HCT116 (cell line): Measurements from ENCODE around the gene DNAAF5. TPM values are rescaled to one million over a fixed set of nuclear protein-coding genes. Genes with fewer than 3 reads are reported as not detected.

Experiments used
- ATAC-seq: fragments of 200-7000 bp; cut with Tn5 transposase; 2 replicates; pipeline ENCODE4 v1.9.1; 2020; ENCODE audit warnings: mild to moderate bottlenecking, moderate library complexity
- BruUV-seq: library from RNA; stranded (reverse); fragments of 400-500 nt; replicated peaks from 2 replicates; lab custom pipeline; 2021; lab: Mats Ljungman, UMichigan
- CTCF ChIA-PET: fragments of 300-600 bp; sonication (Branson Sonifier 250); formaldehyde crosslinking; loops from one replicate; lab custom pipeline; 2021; ENCODE audit warnings: antibody characterized with exemption; lab: Charles Lee
- POLR2A ChIA-PET: fragments of 300-600, 350-600 bp; sonication (Branson Sonifier 250); formaldehyde crosslinking; loops from one replicate; lab custom pipeline; 2021; ENCODE audit warnings: antibody characterized with exemption; lab: Charles Lee
- RAD21 ChIA-PET, 2 experiments: fragments of 300-600 bp; sonication (Branson Sonifier 250); formaldehyde crosslinking; loops; one replicate each; lab custom pipeline; 2023; ENCODE audit warnings: low total read pairs in 2 of 2; ENCODE audit not compliant: uncharacterized antibody in 2 of 2, unreplicated experiment in 2 of 2, low non-redundant PET in 1 of 2; lab: Charles Lee
- DNase-seq: peaks from one replicate; pipeline ENCODE4 v3.0.0-alpha.2; 2010; ENCODE audit warnings: low read depth, low spot score
- H2AFZ ChIP-seq: fragments of 200-600 bp; shearing (Covaris generic), sonication (generic); 2 replicates; pipeline ENCODE4 v1.6.1; 2017; ENCODE audit warnings: low read depth, mixed run types, mixed read lengths, antibody characterized with exemption, low read length; ENCODE audit not compliant: poor library complexity, severe bottlenecking
- H3K27ac ChIP-seq: 2 replicates; pipeline ENCODE4 v1.5.1; 2012; ENCODE audit warnings: low read depth, low read length
- H3K27me3 ChIP-seq: fragments of 200-600 bp; sonication (generic); 2 replicates; pipeline ENCODE4 v1.6.1; 2016; ENCODE audit warnings: mixed run types, low read length, mixed read lengths; ENCODE audit not compliant: insufficient read depth
- H3K36me3 ChIP-seq, 2 experiments: fragments of 200-500 bp in 1 of 2; fragments of 200-600 bp in 1 of 2; sonication (Bioruptor generic) in 1 of 2; sonication (generic) in 1 of 2; 2 replicates each; pipeline versions ENCODE4 v1.5.1 to v1.6.1; 2014 to 2016; ENCODE audit warnings: low read length in 2 of 2, inconsistent platforms in 1 of 2, mixed read lengths in 1 of 2, mixed run types in 1 of 2; ENCODE audit not compliant: insufficient read depth in 2 of 2, control insufficient read depth in 1 of 2
- H3K4me1 ChIP-seq, 2 experiments: fragments of 200-600 bp in 1 of 2; sonication (generic) in 1 of 2; 2 replicates each; pipeline versions ENCODE4 v1.5.1 to v1.6.1; 2012 to 2017; ENCODE audit warnings: low read length in 2 of 2, inconsistent platforms in 1 of 2, mild to moderate bottlenecking in 1 of 2, mixed read lengths in 1 of 2, mixed run types in 1 of 2, moderate library complexity in 1 of 2; ENCODE audit not compliant: insufficient read depth in 2 of 2, control insufficient read depth in 1 of 2
- H3K4me2 ChIP-seq: fragments of 200-600 bp; sonication (generic); 2 replicates; pipeline ENCODE4 v1.6.1; 2017; ENCODE audit warnings: mixed run types, low read length, mixed read lengths
- H3K4me3 ChIP-seq, 2 experiments: fragments of 200-600 bp in 1 of 2; sonication (generic) in 1 of 2; replicated peaks in 1 of 2; 2 replicates each; pipeline ENCODE4 v1.5.1; 2011 to 2016; ENCODE audit warnings: low read length in 2 of 2, control low read depth in 1 of 2, low read depth in 1 of 2, mild to moderate bottlenecking in 1 of 2, mixed read lengths in 1 of 2, mixed run types in 1 of 2
- H3K79me2 ChIP-seq: fragments of 200-600 bp; sonication (generic); 2 replicates; pipeline ENCODE4 v1.6.1; 2017; ENCODE audit warnings: mild to moderate bottlenecking, mixed run types, low read length, moderate library complexity, mixed read lengths; ENCODE audit not compliant: insufficient read depth
- H3K9ac ChIP-seq: fragments of 200-600 bp; sonication (generic); 2 replicates; pipeline ENCODE4 v1.6.1; 2016; ENCODE audit warnings: low read length, mixed read lengths
- H3K9me2 ChIP-seq: fragments of 200-600 bp; sonication (generic), shearing (Covaris generic); 2 replicates; pipeline ENCODE4 v1.6.1; 2017; ENCODE audit warnings: mixed run types, mild to moderate bottlenecking, moderate library complexity; ENCODE audit not compliant: insufficient read depth
- H3K9me3 ChIP-seq, 2 experiments: fragments of 200-500 bp in 1 of 2; fragments of 200-600 bp in 1 of 2; sonication (Bioruptor generic) in 1 of 2; sonication (generic) in 1 of 2; 2 replicates each; pipeline ENCODE4 v1.6.1; 2014 to 2017; ENCODE audit warnings: low read length in 2 of 2, mixed read lengths in 2 of 2, inconsistent platforms in 1 of 2, low read depth in 1 of 2, mild to moderate bottlenecking in 1 of 2, mixed run types in 1 of 2, moderate library complexity in 1 of 2; ENCODE audit not compliant: control insufficient read depth in 1 of 2, insufficient read depth in 1 of 2
- H4K20me1 ChIP-seq: fragments of 200-600 bp; sonication (generic), shearing (Covaris generic); 2 replicates; pipeline ENCODE4 v1.6.1; 2017; ENCODE audit warnings: mixed run types, mild to moderate bottlenecking, moderate library complexity; ENCODE audit not compliant: insufficient read depth
- CBX3 ChIP-seq: IDR thresholded peaks from 2 replicates; pipeline ENCODE4 v1.6.1; 2012; ENCODE audit warnings: low read depth
- CEBPB ChIP-seq: IDR thresholded peaks from 2 replicates; pipeline ENCODE4 v1.6.1; 2012; ENCODE audit warnings: low read depth
- EGR1 ChIP-seq: IDR thresholded peaks from 2 replicates; pipeline ENCODE4 v1.6.1; 2012; ENCODE audit warnings: low read depth
- ELF1 ChIP-seq: IDR thresholded peaks from 2 replicates; pipeline ENCODE4 v1.6.1; 2012; ENCODE audit warnings: low read depth, borderline replicate concordance
- EZH2phosphoT487 ChIP-seq: fragments of 200-600 bp; IDR thresholded peaks from 2 replicates; pipeline ENCODE4 v1.6.1; 2018; ENCODE audit warnings: antibody characterized with exemption, borderline replicate concordance
- FOSL1 ChIP-seq: IDR thresholded peaks from 2 replicates; pipeline ENCODE4 v1.6.1; 2012; ENCODE audit warnings: low read depth
- POLR2A ChIP-seq: IDR thresholded peaks from 2 replicates; pipeline ENCODE4 v1.7.0; 2011; ENCODE audit warnings: borderline replicate concordance; ENCODE audit not compliant: insufficient read depth, insufficient read length; ENCODE audit errors: extremely low read depth
- RAD21 ChIP-seq: IDR thresholded peaks from 2 replicates; pipeline ENCODE4 v1.6.1; 2012; ENCODE audit warnings: low read depth, mild to moderate bottlenecking
- SIN3A ChIP-seq: IDR thresholded peaks from 2 replicates; pipeline ENCODE4 v1.6.1; 2012; ENCODE audit warnings: low read depth
- SP1 ChIP-seq: IDR thresholded peaks from 2 replicates; pipeline ENCODE4 v1.6.1; 2012; ENCODE audit warnings: low read depth
- YY1 ChIP-seq: IDR thresholded peaks from 2 replicates; pipeline ENCODE4 v1.6.1; 2011; ENCODE audit warnings: low read length, low read depth, moderate library complexity, mild to moderate bottlenecking; ENCODE audit not compliant: insufficient replicate concordance; ENCODE audit errors: extremely low read depth
- ZFX ChIP-seq: fragments of 450-650 bp; IDR thresholded peaks from 2 replicates; pipeline ENCODE4 v1.6.1; 2017
- ZNF274 ChIP-seq: fragments of 200-500 bp; sonication (Bioruptor generic); IDR thresholded peaks from 2 replicates; pipeline ENCODE4 v1.6.1; 2014; ENCODE audit warnings: mild to moderate bottlenecking, low read depth, low read length, inconsistent platforms
- intact Hi-C: fragments of 100-400 bp; cut with micrococcal nuclease; formaldehyde crosslinking; loops from 2 replicates; pipeline ENCODE4 v1.10.0; 2022
- total RNA-seq: library from RNA; stranded (reverse); gene quantifications from one replicate; pipeline ENCODE4 v1.2.1, GENCODE V29; 2021; ENCODE audit not compliant: unreplicated experiment
- TF ChIP-seq, protein P1 (sequence below): IDR thresholded peaks from 2 replicates; pipeline ENCODE4 v1.6.1; 2012
- TF ChIP-seq, protein P2 (sequence below): IDR thresholded peaks from 2 replicates; pipeline ENCODE4 v1.6.1; 2012
- TF ChIP-seq, protein P3 (sequence below): IDR thresholded peaks from 2 replicates; pipeline ENCODE4 v1.6.1; 2012; ENCODE audit warnings: low read depth
- TF ChIP-seq, protein P4 (sequence below), 3 experiments: fragments of 200-600 bp in 1 of 3; sonication (generic) in 1 of 3; IDR thresholded peaks in 2 of 3; conservative IDR thresholded peaks in 1 of 3; 2 replicates each; pipeline ENCODE4 v1.5.1; 2012 to 2017; ENCODE audit warnings: low read depth in 2 of 3, low read length in 2 of 3, antibody characterized with exemption in 1 of 3, borderline replicate concordance in 1 of 3, control low read depth in 1 of 3, mild to moderate bottlenecking in 1 of 3, mixed read lengths in 1 of 3, mixed run types in 1 of 3, moderate library complexity in 1 of 3; ENCODE audit not compliant: insufficient read depth in 1 of 3

DNAAF5 gene
- total RNA-seq, 1 experiment from 2014 or later: 69.4 TPM

- peaks cover 39 to 71% of the 10 kb centered on the region in 2 experiments for H3K4me1 ChIP-seq
- TF ChIP-seq ZFX: no peak
- TF ChIP-seq, all 23 proteins: peak for 0
- no peaks in the 10 kb centered on the region for H3K9me2 ChIP-seq
- no peak overlapping the region for H3K4me2 ChIP-seq
- DNase-seq: no peak
- RAD21 ChIA-PET: no interaction called here
- no peaks in the 10 kb centered on the region for H3K27me3 ChIP-seq
- no TSS peak for BruUV-seq
- POLR2A ChIA-PET: no interaction called here
- no peak for ATAC-seq
- H3K27ac ChIP-seq: peak overlapping the region; percentile 98; the same call in 1 of the 2 replicates
- no peak overlapping the region for H3K4me3 ChIP-seq
- CTCF ChIA-PET: no interaction called here
- H3K36me3 ChIP-seq: peaks cover 0 to 11% of the 10 kb centered on the region in 2 experiments; a peak in 1 of 4 replicates
- H3K9ac ChIP-seq: peak overlapping the region; percentile 75; the same call in 1 of the 2 replicates
- H4K20me1 ChIP-seq: no peaks in the 10 kb centered on the region
- peaks cover 93% of the 10 kb centered on the region for H3K79me2 ChIP-seq
- intact Hi-C loops: no loop called here
- H2AFZ ChIP-seq: no peak overlapping the region
- H3K9me3 ChIP-seq: no peaks in the 10 kb centered on the region
These were observed 107.8 kb downstream of the DNAAF5 start for GRCh38 chr7:834277-834676.

DNA sequence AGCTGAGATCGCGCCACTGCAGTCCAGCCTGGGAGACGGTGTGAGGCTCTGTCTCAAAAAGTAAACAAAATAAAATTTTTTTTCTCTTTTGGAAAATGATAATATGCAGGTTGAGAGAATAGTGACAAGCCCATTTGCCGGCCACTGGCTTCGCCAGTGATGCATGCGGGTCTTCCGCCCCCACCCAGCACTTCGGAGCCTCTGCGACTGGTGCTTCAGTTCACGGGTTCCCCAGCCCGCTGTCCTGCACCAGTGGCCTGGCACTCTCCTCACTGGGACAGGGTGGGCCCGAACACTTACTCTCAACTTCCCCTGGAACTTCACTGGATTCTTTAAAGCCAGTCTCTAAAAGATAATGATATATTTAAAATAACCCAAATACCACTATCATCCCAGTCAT, 108.5 kb downstream of the DNAAF5 start:
- Histone ChIP-seq H3K4me1 (peaks cover 31 to 65% of the 10 kb centered on the region in 2 experiments), H3K4me2 (no peak overlapping the region), H3K27me3 (no peaks in the 10 kb centered on the region), H3K4me3 (no peak overlapping the region), H2AFZ (no peak overlapping the region), H3K9me2 (no peaks in the 10 kb centered on the region), H3K27ac (no peak overlapping the region), H3K79me2 (peaks cover 90% of the 10 kb centered on the region), H4K20me1 (no peaks in the 10 kb centered on the region), H3K9me3 (no peaks in the 10 kb centered on the region), H3K9ac (no peak overlapping the region), H3K36me3 (peaks cover 2 to 15% of the 10 kb centered on the region in 2 experiments; a peak in 1 of 4 replicates)
- BruUV-seq: no TSS peak
- no peak for DNase-seq
- RAD21 ChIA-PET: no interaction called here
- no peak for ATAC-seq
- CTCF ChIA-PET: no interaction called here
- POLR2A ChIA-PET: no interaction called here
- intact Hi-C loops: no loop called here
- TF ChIP-seq ELF1 (no peak), CBX3 (no peak), ZFX (no peak), SP1 (no peak), ZNF274 (no peak), YY1 (no peak), POLR2A (no peak), EZH2phosphoT487 (no peak), SIN3A (no peak), EGR1 (no peak), CEBPB (no peak), RAD21 (no peak), FOSL1 (no peak)
- TF ChIP-seq, protein P1, sequence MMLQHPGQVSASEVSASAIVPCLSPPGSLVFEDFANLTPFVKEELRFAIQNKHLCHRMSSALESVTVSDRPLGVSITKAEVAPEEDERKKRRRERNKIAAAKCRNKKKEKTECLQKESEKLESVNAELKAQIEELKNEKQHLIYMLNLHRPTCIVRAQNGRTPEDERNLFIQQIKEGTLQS: no peak
- TF ChIP-seq, protein P2, sequence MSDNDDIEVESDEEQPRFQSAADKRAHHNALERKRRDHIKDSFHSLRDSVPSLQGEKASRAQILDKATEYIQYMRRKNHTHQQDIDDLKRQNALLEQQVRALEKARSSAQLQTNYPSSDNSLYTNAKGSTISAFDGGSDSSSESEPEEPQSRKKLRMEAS: no peak
- TF ChIP-seq, protein P3, sequence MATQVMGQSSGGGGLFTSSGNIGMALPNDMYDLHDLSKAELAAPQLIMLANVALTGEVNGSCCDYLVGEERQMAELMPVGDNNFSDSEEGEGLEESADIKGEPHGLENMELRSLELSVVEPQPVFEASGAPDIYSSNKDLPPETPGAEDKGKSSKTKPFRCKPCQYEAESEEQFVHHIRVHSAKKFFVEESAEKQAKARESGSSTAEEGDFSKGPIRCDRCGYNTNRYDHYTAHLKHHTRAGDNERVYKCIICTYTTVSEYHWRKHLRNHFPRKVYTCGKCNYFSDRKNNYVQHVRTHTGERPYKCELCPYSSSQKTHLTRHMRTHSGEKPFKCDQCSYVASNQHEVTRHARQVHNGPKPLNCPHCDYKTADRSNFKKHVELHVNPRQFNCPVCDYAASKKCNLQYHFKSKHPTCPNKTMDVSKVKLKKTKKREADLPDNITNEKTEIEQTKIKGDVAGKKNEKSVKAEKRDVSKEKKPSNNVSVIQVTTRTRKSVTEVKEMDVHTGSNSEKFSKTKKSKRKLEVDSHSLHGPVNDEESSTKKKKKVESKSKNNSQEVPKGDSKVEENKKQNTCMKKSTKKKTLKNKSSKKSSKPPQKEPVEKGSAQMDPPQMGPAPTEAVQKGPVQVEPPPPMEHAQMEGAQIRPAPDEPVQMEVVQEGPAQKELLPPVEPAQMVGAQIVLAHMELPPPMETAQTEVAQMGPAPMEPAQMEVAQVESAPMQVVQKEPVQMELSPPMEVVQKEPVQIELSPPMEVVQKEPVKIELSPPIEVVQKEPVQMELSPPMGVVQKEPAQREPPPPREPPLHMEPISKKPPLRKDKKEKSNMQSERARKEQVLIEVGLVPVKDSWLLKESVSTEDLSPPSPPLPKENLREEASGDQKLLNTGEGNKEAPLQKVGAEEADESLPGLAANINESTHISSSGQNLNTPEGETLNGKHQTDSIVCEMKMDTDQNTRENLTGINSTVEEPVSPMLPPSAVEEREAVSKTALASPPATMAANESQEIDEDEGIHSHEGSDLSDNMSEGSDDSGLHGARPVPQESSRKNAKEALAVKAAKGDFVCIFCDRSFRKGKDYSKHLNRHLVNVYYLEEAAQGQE: no peak
- TF ChIP-seq, protein P4, sequence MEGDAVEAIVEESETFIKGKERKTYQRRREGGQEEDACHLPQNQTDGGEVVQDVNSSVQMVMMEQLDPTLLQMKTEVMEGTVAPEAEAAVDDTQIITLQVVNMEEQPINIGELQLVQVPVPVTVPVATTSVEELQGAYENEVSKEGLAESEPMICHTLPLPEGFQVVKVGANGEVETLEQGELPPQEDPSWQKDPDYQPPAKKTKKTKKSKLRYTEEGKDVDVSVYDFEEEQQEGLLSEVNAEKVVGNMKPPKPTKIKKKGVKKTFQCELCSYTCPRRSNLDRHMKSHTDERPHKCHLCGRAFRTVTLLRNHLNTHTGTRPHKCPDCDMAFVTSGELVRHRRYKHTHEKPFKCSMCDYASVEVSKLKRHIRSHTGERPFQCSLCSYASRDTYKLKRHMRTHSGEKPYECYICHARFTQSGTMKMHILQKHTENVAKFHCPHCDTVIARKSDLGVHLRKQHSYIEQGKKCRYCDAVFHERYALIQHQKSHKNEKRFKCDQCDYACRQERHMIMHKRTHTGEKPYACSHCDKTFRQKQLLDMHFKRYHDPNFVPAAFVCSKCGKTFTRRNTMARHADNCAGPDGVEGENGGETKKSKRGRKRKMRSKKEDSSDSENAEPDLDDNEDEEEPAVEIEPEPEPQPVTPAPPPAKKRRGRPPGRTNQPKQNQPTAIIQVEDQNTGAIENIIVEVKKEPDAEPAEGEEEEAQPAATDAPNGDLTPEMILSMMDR (IDR thresholded peaks at IDR 0.05 in 2 of 3, conservative IDR thresholded peaks at IDR 0.05 in 1 of 3; ENCODE audit: borderline replicate concordance in 1 of 3, insufficient read depth in 1 of 3, low read depth in 2 of 3, low read length in 2 of 3): no peak
